ENCODE measurements around the gene FAM3D. TPM values are rescaled to one million over a fixed set of nuclear protein-coding genes. Genes with fewer than 3 reads are reported as not detected.

The FAM3D gene
- total and polyA plus RNA-seq, 4 donors: 0.09 TPM; not detected in 3

- 87% methylated on average over 2 of the region's 2 CpGs for WGBS
- no peak overlapping the region for H3K9ac ChIP-seq (ENCODE audit: low read depth in 1 of 2, low read length in 2 of 2)
- TF ChIP-seq RAD21 (IDR thresholded peaks at IDR 0.05) (no peak), YY1 (IDR thresholded peaks at IDR 0.05) (no peak), SP1 (IDR thresholded peaks at IDR 0.05) (no peak), GABPA (IDR thresholded peaks at IDR 0.05 in 1 of 2, conservative IDR thresholded peaks at IDR 0.05 in 1 of 2) (no peak), FOXA1 (IDR thresholded peaks at IDR 0.05) (no peak), HNF4A (conservative IDR thresholded peaks at IDR 0.05) (no peak), TAF1 (conservative IDR thresholded peaks at IDR 0.05) (no peak), HNF4G (IDR thresholded peaks at IDR 0.05) (no peak), MAX (IDR thresholded peaks at IDR 0.05) (no peak), RXRA (IDR thresholded peaks at IDR 0.05) (no peak)
- TF ChIP-seq, protein P1, sequence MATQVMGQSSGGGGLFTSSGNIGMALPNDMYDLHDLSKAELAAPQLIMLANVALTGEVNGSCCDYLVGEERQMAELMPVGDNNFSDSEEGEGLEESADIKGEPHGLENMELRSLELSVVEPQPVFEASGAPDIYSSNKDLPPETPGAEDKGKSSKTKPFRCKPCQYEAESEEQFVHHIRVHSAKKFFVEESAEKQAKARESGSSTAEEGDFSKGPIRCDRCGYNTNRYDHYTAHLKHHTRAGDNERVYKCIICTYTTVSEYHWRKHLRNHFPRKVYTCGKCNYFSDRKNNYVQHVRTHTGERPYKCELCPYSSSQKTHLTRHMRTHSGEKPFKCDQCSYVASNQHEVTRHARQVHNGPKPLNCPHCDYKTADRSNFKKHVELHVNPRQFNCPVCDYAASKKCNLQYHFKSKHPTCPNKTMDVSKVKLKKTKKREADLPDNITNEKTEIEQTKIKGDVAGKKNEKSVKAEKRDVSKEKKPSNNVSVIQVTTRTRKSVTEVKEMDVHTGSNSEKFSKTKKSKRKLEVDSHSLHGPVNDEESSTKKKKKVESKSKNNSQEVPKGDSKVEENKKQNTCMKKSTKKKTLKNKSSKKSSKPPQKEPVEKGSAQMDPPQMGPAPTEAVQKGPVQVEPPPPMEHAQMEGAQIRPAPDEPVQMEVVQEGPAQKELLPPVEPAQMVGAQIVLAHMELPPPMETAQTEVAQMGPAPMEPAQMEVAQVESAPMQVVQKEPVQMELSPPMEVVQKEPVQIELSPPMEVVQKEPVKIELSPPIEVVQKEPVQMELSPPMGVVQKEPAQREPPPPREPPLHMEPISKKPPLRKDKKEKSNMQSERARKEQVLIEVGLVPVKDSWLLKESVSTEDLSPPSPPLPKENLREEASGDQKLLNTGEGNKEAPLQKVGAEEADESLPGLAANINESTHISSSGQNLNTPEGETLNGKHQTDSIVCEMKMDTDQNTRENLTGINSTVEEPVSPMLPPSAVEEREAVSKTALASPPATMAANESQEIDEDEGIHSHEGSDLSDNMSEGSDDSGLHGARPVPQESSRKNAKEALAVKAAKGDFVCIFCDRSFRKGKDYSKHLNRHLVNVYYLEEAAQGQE (IDR thresholded peaks at IDR 0.05): no peak
- H3K27ac ChIP-seq (ENCODE audit: low read depth in 1 of 2, low read length in 2 of 2): no peak overlapping the region
- no peaks in the 10 kb centered on the region for H3K9me3 ChIP-seq (ENCODE audit: control insufficient read depth in 4 of 4, low read length in 3 of 4)
- H3K4me3 ChIP-seq (ENCODE audit: low read depth in 1 of 3, low read length in 3 of 3): no peak overlapping the region
- no peak for DNase-seq (ENCODE audit: low spot score)
- H3K36me3 ChIP-seq (ENCODE audit: control insufficient read depth in 4 of 4, insufficient read depth in 3 of 4, low read depth in 1 of 4, low read length in 3 of 4): no peaks in the 10 kb centered on the region
- H3K4me1 ChIP-seq (ENCODE audit: control insufficient read depth in 4 of 4, insufficient read depth in 4 of 4, low read length in 3 of 4): no peaks in the 10 kb centered on the region
- H3K27me3 ChIP-seq (ENCODE audit: control insufficient read depth in 4 of 4, insufficient read depth in 4 of 4, low read length in 3 of 4): no peaks in the 10 kb centered on the region
These were observed 1.2 kb downstream of the FAM3D start for GRCh38 chr3:58665405-58665804.

DNA sequence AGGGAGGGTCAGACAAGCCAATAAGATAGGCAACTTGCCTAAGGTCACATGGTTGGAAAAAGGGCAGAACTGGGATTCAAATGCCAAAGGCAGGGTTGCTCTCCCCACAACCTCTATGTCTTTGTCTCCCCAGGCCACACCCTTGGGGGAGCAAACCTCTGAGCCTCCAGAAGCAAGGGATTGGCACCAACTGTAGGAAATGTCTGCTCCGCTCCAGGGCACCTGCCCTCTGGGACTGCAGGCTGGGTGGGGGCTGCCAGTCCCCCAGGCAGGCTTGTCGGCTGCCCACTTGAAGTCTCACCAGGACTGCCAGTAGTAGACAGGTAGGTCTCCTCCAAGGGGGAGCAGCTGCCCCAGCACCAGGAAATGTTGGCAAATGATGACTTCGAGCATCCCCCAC lies 2.0 kb downstream of the FAM3D start:
- Histone ChIP-seq H3K9me3 (ENCODE audit: control insufficient read depth in 4 of 4, low read length in 3 of 4) (no peaks in the 10 kb centered on the region), H3K4me3 (ENCODE audit: low read depth in 1 of 3, low read length in 3 of 3) (no peak overlapping the region), H3K9ac (ENCODE audit: low read depth in 1 of 2, low read length in 2 of 2) (no peak overlapping the region), H3K4me1 (ENCODE audit: control insufficient read depth in 4 of 4, insufficient read depth in 4 of 4, low read length in 3 of 4) (no peaks in the 10 kb centered on the region), H3K27ac (ENCODE audit: low read depth in 1 of 2, low read length in 2 of 2) (no peak overlapping the region), H3K36me3 (ENCODE audit: control insufficient read depth in 4 of 4, insufficient read depth in 3 of 4, low read depth in 1 of 4, low read length in 3 of 4) (no peaks in the 10 kb centered on the region), H3K27me3 (ENCODE audit: control insufficient read depth in 4 of 4, insufficient read depth in 4 of 4, low read length in 3 of 4) (no peaks in the 10 kb centered on the region)
- no peak for DNase-seq (ENCODE audit: low spot score)
- TF ChIP-seq NR2F2 (IDR thresholded peaks at IDR 0.05): no peak
- no peak for TF ChIP-seq YY1 (IDR thresholded peaks at IDR 0.05)
- TF ChIP-seq CTCF (IDR thresholded peaks at IDR 0.05; ENCODE audit: low read depth, low read length, missing input control): no peak
- TF ChIP-seq JUND (IDR thresholded peaks at IDR 0.05): no peak
- TF ChIP-seq, protein P2, sequence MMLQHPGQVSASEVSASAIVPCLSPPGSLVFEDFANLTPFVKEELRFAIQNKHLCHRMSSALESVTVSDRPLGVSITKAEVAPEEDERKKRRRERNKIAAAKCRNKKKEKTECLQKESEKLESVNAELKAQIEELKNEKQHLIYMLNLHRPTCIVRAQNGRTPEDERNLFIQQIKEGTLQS (IDR thresholded peaks at IDR 0.05): no peak
- TF ChIP-seq HNF4A (conservative IDR thresholded peaks at IDR 0.05): no peak
- no peak for TF ChIP-seq FOXA2 (IDR thresholded peaks at IDR 0.05)
- WGBS: 86% methylated on average over 3 of the region's 3 CpGs
